ENCODE results near the gene NEIL1. TPM values are rescaled to one million over a fixed set of nuclear protein-coding genes. Genes with fewer than 3 reads are reported as not detected.
"Not testable (repeated sequence)": the region's sequence is repeated elsewhere in the genome, so short reads cannot be mapped to it uniquely, and the experiment has no call there.

Gene NEIL1
- total RNA-seq, 1 donor from 2014 or later, result 42.1 TPM

GRCh38 chr15:75339531-75340240 lies 7.2 kb upstream of the NEIL1 start:
- intact Hi-C loops (cut with DNase I), result no loop called here
- H3K36me3 ChIP-seq, result peaks cover 11% of the 10 kb centered on the region
- ATAC-seq, result no peak
- no peak for DNase-seq
- H3K9me3 ChIP-seq, result no peaks in the 10 kb centered on the region
- H3K4me3 ChIP-seq, result no peak overlapping the region
- H3K27me3 ChIP-seq, result no peaks in the 10 kb centered on the region
- peaks cover 8% of the 10 kb centered on the region for H3K4me1 ChIP-seq
- TF ChIP-seq CTCF (IDR thresholded peaks at IDR 0.05), result no peak
- no peak overlapping the region for H3K27ac ChIP-seq

DNA sequence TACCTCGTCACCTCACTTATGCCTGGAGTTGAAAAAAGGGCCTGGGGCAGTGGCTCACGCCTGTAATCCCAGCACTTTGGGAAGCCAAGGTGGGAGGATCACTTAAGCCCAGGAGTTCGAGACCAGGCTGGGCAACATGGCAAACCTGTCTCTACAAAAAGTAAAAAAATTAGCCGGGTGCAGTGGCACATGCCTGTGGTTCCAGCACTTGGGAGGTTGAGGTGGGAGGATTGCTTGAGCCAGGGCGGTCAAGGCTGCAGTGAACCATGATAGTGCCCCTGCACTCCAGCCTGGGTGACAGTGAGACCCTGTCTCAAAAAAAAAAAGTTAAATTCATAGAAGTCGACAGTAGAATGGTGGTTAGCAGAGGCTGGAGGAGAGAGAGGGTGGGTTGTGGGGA lies 4.6 kb upstream of the NEIL1 start:
- no peaks in the 10 kb centered on the region for H3K27me3 ChIP-seq
- intact Hi-C loops (cut with DNase I), result no loop called here
- ATAC-seq (no peak), DNase-seq (no peak)
- peaks cover 11% of the 10 kb centered on the region for H3K36me3 ChIP-seq
- TF ChIP-seq CTCF (IDR thresholded peaks at IDR 0.05), result no peak
- no peaks in the 10 kb centered on the region for H3K9me3 ChIP-seq
- H3K27ac ChIP-seq, result no peak overlapping the region
- H3K4me3 ChIP-seq, result no peak overlapping the region
- H3K4me1 ChIP-seq, result peaks cover 6% of the 10 kb centered on the region

DNA sequence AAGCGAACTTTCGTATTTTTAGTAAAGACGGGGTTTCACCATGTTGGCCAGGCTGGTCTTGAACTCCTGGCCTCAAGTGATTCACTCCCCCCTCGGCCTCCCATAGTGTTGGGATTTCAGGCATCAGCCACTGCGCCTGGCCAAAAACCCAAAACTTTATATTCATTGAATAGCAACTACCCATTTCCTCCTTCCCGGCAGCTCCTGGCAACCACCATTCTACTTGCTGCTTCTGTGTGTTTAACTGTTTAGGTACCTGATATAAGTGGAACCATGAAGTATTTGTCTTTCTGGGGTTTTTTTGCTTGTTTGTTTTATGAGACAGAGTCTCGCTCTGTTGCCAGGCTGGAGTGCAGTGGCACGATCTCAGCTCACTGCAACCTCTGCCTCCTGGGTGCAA lies 2.9 kb upstream of the NEIL1 start:
- intact Hi-C loops (cut with DNase I); H3K27me3 ChIP-seq; ATAC-seq; H3K4me3 ChIP-seq; H3K9me3 ChIP-seq; DNase-seq; H3K27ac ChIP-seq: not testable (repeated sequence)
- peaks cover 11% of the 10 kb centered on the region for H3K36me3 ChIP-seq
- peaks cover 13% of the 10 kb centered on the region for H3K4me1 ChIP-seq

- H3K4me1 ChIP-seq, result peaks cover 20% of the 10 kb centered on the region
- TF ChIP-seq CTCF (IDR thresholded peaks at IDR 0.05), result no peak
These were observed 589 bp downstream of the NEIL1 start for GRCh38 chr15:75347222-75348033.

DNA sequence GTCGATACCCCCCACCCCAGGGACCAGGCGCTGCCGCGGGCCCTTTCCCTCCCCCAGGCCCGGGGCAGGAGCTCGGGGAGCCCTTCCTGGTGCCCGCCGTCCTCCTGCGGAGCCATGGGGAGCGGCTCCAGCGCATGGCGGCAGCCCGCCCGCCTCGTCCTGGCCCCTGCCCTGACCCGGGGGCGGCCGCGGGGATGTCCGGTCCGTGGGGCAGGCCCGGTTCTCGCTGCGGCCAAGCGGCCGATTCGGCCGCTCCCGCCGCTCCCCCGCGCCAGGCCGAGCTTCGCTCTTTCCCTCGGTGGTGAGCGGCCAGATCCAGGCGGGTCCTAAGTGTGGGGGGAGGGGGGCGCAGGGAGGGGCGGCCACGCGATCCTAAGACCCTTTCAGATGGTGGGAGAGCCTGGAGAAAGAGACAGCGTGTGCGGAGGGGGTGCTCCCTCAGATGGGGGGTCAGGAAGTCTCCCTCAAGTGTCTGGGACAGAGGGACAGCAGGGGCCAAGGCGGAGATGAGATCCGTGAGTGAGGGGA lies 1.3 kb downstream of the NEIL1 start:
- H3K27me3 ChIP-seq, result no peaks in the 10 kb centered on the region
- intact Hi-C loops (cut with DNase I), result no loop called here
- no peaks in the 10 kb centered on the region for H3K36me3 ChIP-seq
- DNase-seq (peak; percentile 73), ATAC-seq (peak; percentile 48)
- H3K9me3 ChIP-seq, result no peaks in the 10 kb centered on the region
- no peak for TF ChIP-seq CTCF (IDR thresholded peaks at IDR 0.05)
- H3K4me3 ChIP-seq, result peak overlapping the region; percentile 97
- peaks cover 20% of the 10 kb centered on the region for H3K4me1 ChIP-seq
- peak overlapping the region; percentile 84 for H3K27ac ChIP-seq

More at GRCh38 chr15:75347222-75348033, 589 bp downstream of the NEIL1 start:
- DNase-seq, result peak; percentile 87
- peak; percentile 82 for ATAC-seq
- Histone ChIP-seq H3K36me3 (no peaks in the 10 kb centered on the region), H3K4me3 (peak overlapping the region; percentile 97), H3K27me3 (no peaks in the 10 kb centered on the region), H3K27ac (peak overlapping the region; percentile 84), H3K9me3 (no peaks in the 10 kb centered on the region)
- intact Hi-C loops (cut with DNase I), result no loop called here
